RWPE1 (cell line): ENCODE results near the gene RPE.

ENCODE experiments used
- CTCF ChIA-PET: fragments of 350-600 bp; sonication (Branson Sonifier 250); formaldehyde crosslinking; extraction: SDS; loops from one replicate; lab custom pipeline; 2021; lab: Yijun Ruan, JAX
- POLR2A ChIA-PET: fragments of 400-600 bp; formaldehyde crosslinking; extraction: SDS; loops from one replicate; lab custom pipeline; 2020; ENCODE audit warnings: antibody characterized with exemption; ENCODE audit not compliant: low non-redundant PET; lab: Yijun Ruan, JAX
- DNase-seq: peaks from one replicate; pipeline ENCODE4 v3.0.0; 2012; ENCODE audit warnings: low spot score
- H3K27ac ChIP-seq: fragments of 450-650 bp; 2 replicates; pipeline ENCODE4 v1.5.1; 2017
- TF ChIP-seq, protein P1 (sequence below): fragments of 450-650 bp; conservative IDR thresholded peaks from 2 replicates; pipeline ENCODE4 v1.5.1; 2017; ENCODE audit warnings: low read depth, mild to moderate bottlenecking

The RPE gene

DNA sequence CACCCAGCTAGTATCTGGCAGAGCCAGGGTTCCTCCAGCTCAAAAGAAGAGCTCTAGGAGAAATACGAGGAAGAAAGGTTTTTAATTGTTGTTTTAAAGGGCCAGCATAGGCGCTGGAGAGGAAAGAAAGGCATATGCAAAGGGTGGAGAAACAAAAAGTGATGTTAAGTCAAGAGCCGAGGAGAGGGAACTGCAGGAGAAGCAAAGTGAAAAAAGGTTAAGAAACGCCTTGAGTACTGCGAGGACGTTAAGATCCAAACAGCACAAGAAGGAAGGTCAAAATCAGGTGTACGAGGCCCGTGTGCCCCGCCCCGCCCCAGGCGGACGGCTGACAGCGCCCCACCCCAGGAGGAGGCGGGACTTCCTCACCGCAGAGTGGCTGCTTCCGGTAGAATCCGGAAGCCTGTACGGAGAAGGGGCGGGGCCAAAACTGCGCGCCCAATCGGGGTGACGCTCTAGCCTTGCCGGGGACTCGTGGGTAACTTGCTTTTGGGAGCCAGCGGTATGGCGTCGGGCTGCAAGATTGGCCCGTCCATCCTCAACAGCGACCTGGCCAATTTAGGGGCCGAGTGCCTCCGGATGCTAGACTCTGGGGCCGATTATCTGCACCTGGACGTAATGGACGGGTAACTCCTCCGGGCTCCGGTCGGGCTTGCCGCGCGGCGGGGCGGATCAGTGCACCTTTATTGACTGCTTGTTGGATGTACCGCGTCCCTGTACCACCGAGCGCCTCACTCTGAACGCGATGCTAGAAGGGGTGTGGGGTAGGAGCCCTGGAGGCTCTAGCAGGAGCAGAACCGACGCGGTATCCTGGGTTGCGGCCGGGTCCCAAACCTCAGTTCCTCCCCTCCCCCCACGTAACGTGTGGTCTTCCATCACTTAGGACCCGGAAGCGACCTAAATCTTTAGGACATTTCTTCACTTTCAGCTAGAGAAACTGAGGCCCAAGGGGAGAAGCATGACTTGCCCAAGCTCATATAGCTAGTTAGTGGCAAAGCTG is at the start of gene RPE:
RPE (plus strand) TSS at position 481 of the 1,000 bp plus-strand sequence; CDS start at position 505, 24 bp downstream.
- ChIA-PET POLR2A (no interaction called here), CTCF (interaction anchor here (0.6 to 0.7 kb wide), 2 partner anchors 8 to 153 kb away, joined by 3 to 4 read pairs; no protein-coding TSS in a partner anchor)
- TF ChIP-seq, protein P1, sequence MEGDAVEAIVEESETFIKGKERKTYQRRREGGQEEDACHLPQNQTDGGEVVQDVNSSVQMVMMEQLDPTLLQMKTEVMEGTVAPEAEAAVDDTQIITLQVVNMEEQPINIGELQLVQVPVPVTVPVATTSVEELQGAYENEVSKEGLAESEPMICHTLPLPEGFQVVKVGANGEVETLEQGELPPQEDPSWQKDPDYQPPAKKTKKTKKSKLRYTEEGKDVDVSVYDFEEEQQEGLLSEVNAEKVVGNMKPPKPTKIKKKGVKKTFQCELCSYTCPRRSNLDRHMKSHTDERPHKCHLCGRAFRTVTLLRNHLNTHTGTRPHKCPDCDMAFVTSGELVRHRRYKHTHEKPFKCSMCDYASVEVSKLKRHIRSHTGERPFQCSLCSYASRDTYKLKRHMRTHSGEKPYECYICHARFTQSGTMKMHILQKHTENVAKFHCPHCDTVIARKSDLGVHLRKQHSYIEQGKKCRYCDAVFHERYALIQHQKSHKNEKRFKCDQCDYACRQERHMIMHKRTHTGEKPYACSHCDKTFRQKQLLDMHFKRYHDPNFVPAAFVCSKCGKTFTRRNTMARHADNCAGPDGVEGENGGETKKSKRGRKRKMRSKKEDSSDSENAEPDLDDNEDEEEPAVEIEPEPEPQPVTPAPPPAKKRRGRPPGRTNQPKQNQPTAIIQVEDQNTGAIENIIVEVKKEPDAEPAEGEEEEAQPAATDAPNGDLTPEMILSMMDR: no peak
- peak; percentile 94 for DNase-seq
- peak within 1 kb of the TSS; percentile 67 for H3K27ac ChIP-seq

- TF ChIP-seq, protein P1: no peak
- DNase-seq: no peak
- POLR2A ChIA-PET: no interaction called here
- H3K27ac ChIP-seq: no peak overlapping the region
- CTCF ChIA-PET: interaction anchor here (1.5 kb wide), 1 partner anchor 533 kb away, joined by 4 read pairs; the partner anchor contains the start of gene MAP2
Observed at GRCh38 chr2:209956271-209956670, 46.2 kb upstream of the RPE start.

GRCh38 chr2:209958016-209958415 is 44.4 kb upstream of the RPE start:
- no peak for DNase-seq
- CTCF ChIA-PET: no interaction called here

DNA sequence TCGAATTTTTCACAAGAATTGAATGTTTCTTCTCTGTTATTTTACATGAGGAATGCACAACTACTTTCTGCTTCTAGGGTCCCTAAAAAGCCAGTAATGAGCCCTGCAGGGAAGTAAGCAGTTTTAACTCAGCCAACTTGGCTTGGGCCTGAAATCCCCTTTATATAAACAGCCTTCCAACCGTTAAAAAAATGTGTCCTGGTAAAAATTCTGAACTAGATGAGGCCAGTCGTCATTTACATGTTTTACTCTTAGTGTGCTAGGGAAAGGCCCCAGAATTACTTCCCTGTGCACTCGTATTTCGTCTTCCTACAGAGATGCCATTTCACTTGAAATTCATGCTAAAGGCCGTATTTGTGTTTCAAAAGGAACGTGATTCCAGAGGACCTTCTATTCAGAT is 42.4 kb upstream of the RPE start:
- CTCF ChIA-PET: interaction anchor here (0.6 to 1.5 kb wide), 2 partner anchors 10 to 626 kb away, joined by 4 to 10 read pairs; no protein-coding TSS in a partner anchor
- POLR2A ChIA-PET: no interaction called here
- DNase-seq: no peak
- H3K27ac ChIP-seq: no peak overlapping the region
- TF ChIP-seq, protein P1: no peak

More at GRCh38 chr2:209958016-209958415, 44.4 kb upstream of the RPE start:
- H3K27ac ChIP-seq: no peak overlapping the region
- TF ChIP-seq, protein P1: no peak
- POLR2A ChIA-PET: no interaction called here

DNA sequence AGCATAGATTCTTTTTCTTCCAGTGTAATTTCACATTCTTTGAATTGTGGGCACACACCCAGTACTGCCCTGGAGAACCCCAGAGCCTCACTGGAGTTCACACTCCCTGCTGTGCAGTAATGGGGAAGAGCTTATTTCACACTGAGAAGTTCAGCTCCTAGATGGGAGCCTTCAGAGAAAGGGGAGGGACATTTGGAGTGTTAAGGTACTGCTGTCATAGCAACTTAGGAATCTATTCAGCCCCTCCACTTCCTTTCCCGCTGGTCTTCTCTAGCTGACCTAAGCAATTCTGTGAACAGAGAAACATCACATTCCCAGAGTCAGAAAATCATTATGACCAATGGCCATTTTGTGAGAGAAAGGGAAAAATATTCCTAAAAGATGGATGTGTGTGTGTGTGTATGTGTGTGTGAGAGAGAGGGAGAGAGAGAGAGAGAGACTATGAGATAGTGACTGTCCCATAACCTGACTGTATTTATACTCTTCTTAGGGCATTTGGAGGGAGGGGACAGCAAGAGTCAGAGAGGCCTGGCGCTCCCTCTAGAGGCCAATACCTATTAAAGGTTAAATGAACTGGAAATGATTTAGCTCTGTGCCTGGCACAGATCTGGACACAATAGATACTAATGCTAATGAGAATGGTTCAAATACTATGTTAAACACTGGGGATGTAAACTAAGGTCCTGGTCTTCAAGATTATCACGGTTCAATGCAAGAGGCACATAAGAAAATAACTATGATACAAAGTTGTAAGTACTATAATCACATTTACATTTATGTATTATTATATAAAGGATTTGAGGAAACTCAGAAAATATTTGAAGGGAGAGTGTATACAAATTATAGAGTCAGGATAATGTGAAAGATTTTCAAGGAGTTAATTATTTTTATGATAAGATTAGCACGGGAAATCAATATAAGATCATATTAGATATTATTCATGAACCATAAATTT is 41.5 kb upstream of the RPE start:
- peak; percentile 45 for DNase-seq
- CTCF ChIA-PET: interaction anchor here (0.6 to 1.5 kb wide), 35 partner anchors 9 to 1056 kb away, joined by 3 to 10 read pairs (median 3); partner anchors contain the start of gene UNC80
- POLR2A ChIA-PET: no interaction called here
- TF ChIP-seq, protein P1: peak; percentile 64
- no peak overlapping the region for H3K27ac ChIP-seq

GRCh38 chr2:209965723-209966122 is 36.7 kb upstream of the RPE start:
- ChIA-PET CTCF (interaction anchor here (1.0 kb wide), 1 partner anchor 12 kb away, joined by 3 read pairs; no protein-coding TSS in a partner anchor), POLR2A (no interaction called here)
- H3K27ac ChIP-seq: no peak overlapping the region
- TF ChIP-seq, protein P1: no peak
- DNase-seq: peak; percentile 7
